Measurements from ENCODE around the gene UBA6. TPM values are rescaled to one million over a fixed set of nuclear protein-coding genes. Genes with fewer than 3 reads are reported as not detected.
A peak's percentile ranks its signal among the peaks of the same experiment; 100 is the strongest.

UBA6 gene
- total and polyA plus RNA-seq, 2 of the 4 experiments (the other 2 are of a cell fraction), result 29.2 to 268 TPM

- no peak overlapping the region for H2AK9ac ChIP-seq (replicated peaks; ENCODE audit: low read depth, low read length, poor library complexity)
- TF ChIP-seq CTCF (conservative IDR thresholded peaks at IDR 0.05; ENCODE audit: low read depth, low read length), result no peak
- TF ChIP-seq CHD1 (IDR thresholded peaks at IDR 0.05; ENCODE audit: low read depth, low read length), result no peak
- TF ChIP-seq MAFK (IDR thresholded peaks at IDR 0.05; ENCODE audit: low read depth, low read length), result no peak
- TF ChIP-seq POLR2A (IDR thresholded peaks at IDR 0.05; ENCODE audit: low read depth, low read length), result no peak
- TF ChIP-seq USF2 (IDR thresholded peaks at IDR 0.05; ENCODE audit: low read depth, low read length), result no peak
- TF ChIP-seq FOS (IDR thresholded peaks at IDR 0.05; ENCODE audit: low read depth, low read length), result no peak
- no peak for TF ChIP-seq RAD21 (IDR thresholded peaks at IDR 0.05; ENCODE audit: low read length)
- TF ChIP-seq RCOR1 (IDR thresholded peaks at IDR 0.05; ENCODE audit: insufficient replicate concordance, low read length), result no peak
- no peak for TF ChIP-seq NFE2L2 (IDR thresholded peaks at IDR 0.05; ENCODE audit: low read depth, low read length)
- TF ChIP-seq SMC3 (IDR thresholded peaks at IDR 0.05; ENCODE audit: low read depth, low read length), result no peak
- no peak overlapping the region for H3K14ac ChIP-seq (replicated peaks; ENCODE audit: low read depth, low read length)
- dilution Hi-C loops (cut with HindIII; ENCODE audit: low sequenced_read_pairs, unreplicated experiment) (no loop called here), intact Hi-C loops (cut with micrococcal nuclease) (no loop called here), in situ Hi-C loops (cut with MboI; ENCODE audit: low sequenced_read_pairs) (no loop called here)
- no peak overlapping the region for H2AFZ ChIP-seq (replicated peaks; ENCODE audit: low read length, poor library complexity)
- no peak overlapping the region for H3K4ac ChIP-seq (ENCODE audit: low read depth, low read length)
- no peaks in the 10 kb centered on the region for H3K9me3 ChIP-seq (ENCODE audit: control insufficient read depth, insufficient read depth, low read length)
- no peaks in the 10 kb centered on the region for H3K9me1 ChIP-seq (ENCODE audit: insufficient read depth, low read length)
- WGBS, 2 experiments (ENCODE audit: extremely low coverage in 2 of 2, insufficient read length in 1 of 2), result no CpG with 5 or more reads among the region's 2 CpGs
- H3K4me2 ChIP-seq (ENCODE audit: low read depth, low read length), result peak overlapping the region; percentile 43
- ChIA-PET CTCF (no interaction called here), POLR2A (ENCODE audit: unreplicated experiment) (no interaction called here)
- H2BK5ac ChIP-seq (ENCODE audit: low read depth, low read length, poor library complexity, severe bottlenecking), result no peak overlapping the region
- no peak overlapping the region for H2BK20ac ChIP-seq (ENCODE audit: low read depth, low read length)
- H3K36me3 ChIP-seq (ENCODE audit: control insufficient read depth, insufficient read depth, low read length), result no peaks in the 10 kb centered on the region
- H3K4me3 ChIP-seq (ENCODE audit: insufficient read depth, low read depth, low read length), result no peak overlapping the region
- no peaks in the 10 kb centered on the region for H4K20me1 ChIP-seq (ENCODE audit: insufficient read depth, low read length)
- no peak overlapping the region for H3K56ac ChIP-seq (ENCODE audit: extremely low read depth, insufficient read depth, low read length)
- peaks cover 6% of the 10 kb centered on the region; the same call in 1 of the 2 replicates for H3K4me1 ChIP-seq (ENCODE audit: control insufficient read depth, insufficient read depth, low read length)
- H3K79me1 ChIP-seq (ENCODE audit: low read depth in 1 of 2, low read length in 2 of 2), result peaks cover 5 to 31% of the 10 kb centered on the region in 2 experiments
- peak overlapping the region; percentile 47 to 58 for H4K8ac ChIP-seq (ENCODE audit: low read depth in 2 of 2, low read length in 2 of 2)
- no peak overlapping the region for H3K18ac ChIP-seq (ENCODE audit: low read depth, low read length)
- H4K5ac ChIP-seq (ENCODE audit: low read depth, low read length), result peak overlapping the region; percentile 39; the same call in 1 of the 2 replicates
- no peak overlapping the region for H4K91ac ChIP-seq (ENCODE audit: insufficient read depth, low read depth, low read length)
- H2AK5ac ChIP-seq (ENCODE audit: low read depth, low read length), result no peak overlapping the region
- H3K27ac ChIP-seq (ENCODE audit: insufficient read depth, low read length), result no peak overlapping the region
- ATAC-seq (ENCODE audit: low read depth) (no peak), DNase-seq (no peak)
- H3K23ac ChIP-seq (ENCODE audit: low read depth, low read length), result no peak overlapping the region
- no peak overlapping the region for H3K9ac ChIP-seq (ENCODE audit: low read depth, low read length)
- no peak overlapping the region for H2BK15ac ChIP-seq (ENCODE audit: low read depth, low read length)
- H2BK120ac ChIP-seq (ENCODE audit: low read depth, low read length), result no peak overlapping the region
- no TSS peak for BruUV-seq (replicated peaks)
- no peaks in the 10 kb centered on the region for H3K27me3 ChIP-seq (ENCODE audit: control insufficient read depth, insufficient read depth, low read length)
These were observed 1.2 kb upstream of the UBA6 start for GRCh38 chr4:67702166-67702565.
